ENCODE data around the gene ZBTB25.
"Not testable (repeated sequence)": the region's sequence is repeated elsewhere in the genome, so short reads cannot be mapped to it uniquely, and the experiment has no call there.

ZBTB25 gene, protein sequence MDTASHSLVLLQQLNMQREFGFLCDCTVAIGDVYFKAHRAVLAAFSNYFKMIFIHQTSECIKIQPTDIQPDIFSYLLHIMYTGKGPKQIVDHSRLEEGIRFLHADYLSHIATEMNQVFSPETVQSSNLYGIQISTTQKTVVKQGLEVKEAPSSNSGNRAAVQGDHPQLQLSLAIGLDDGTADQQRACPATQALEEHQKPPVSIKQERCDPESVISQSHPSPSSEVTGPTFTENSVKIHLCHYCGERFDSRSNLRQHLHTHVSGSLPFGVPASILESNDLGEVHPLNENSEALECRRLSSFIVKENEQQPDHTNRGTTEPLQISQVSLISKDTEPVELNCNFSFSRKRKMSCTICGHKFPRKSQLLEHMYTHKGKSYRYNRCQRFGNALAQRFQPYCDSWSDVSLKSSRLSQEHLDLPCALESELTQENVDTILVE

DNA sequence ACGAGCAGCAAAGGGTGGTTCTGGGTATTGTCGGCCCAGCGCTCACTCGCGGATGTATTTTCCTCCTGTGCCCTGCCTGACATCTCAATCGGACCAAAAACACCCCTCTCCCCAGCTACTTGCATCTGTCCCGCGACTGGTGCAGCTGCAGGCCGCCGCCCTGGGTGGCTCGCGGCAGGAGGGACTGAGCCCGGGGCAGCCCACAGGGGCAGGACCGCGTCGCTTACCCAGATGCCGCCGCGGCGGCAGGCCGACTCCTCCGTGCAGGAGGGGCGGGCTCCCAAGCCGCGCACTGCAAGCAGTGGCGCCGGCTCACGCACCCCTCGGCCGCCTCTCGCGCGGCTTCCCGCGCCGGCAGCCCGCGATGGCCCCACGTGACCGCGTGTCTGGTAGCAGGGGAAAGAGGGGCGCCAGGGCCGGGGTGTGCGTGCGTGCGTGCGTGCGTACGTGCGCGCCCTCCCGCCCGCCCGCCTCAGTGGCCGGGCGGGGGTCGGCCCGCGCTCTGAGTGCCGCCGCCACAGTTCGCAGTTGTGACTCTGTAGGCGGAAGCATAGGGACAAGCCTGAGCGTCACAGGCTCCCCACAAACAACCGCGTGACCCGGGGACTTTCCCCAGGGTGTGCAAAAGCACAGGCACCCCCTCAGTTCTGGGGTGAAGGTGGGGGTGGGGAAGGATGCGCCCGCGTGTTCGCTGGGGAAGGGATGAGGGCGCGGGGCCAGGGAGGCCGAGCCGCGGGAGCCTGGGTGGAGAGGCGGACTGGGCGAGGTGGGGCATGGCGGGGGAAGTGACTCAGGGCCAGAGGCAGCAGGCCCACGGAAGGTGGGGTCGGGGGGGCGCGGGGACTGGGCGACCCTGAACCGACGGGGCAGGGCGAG lies at the start of gene ZBTB25:
TSS of gene ZBTB25 (minus strand) at position 405 of the 876 bp plus-strand sequence. CDS start 13,305 bp downstream, outside the sequence.
- DNase-seq (ENCODE audit: low read depth) = peak; percentile 65

DNA sequence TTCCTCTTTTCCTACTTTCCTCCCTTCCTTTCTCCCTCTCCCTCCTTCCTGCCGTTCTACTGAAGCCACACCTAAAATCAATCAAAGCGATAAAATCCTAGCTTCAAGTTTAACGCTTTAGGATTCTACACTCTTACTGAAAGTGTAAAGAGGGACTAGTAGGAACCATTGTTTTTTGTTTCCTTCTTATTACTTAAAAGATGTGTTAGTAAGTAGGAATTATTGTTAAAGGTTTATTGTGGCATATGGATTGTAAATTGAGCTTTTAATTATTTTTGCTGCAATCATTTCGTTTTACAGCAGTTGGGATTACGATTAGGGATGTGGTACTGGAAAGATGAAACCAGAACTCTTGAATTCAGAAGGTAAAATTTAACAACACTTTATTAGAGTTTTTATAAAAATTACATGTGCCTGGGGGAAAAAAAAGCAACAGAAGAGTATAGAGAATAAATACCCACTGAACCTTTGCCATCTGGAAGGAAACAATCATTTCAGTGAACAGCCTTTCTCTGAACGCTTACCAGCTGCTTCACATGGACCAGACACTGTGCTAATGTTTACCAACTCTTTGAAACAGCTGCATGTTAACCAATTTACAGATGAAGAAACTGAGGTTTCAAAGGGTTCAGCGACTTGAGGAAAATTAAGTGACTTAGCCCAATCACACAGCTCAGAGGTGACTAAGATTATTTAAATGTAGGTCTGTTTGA lies 47.1 kb upstream of the ZBTB25 start:
- DNase-seq (ENCODE audit: low read depth) = no peak

DNA sequence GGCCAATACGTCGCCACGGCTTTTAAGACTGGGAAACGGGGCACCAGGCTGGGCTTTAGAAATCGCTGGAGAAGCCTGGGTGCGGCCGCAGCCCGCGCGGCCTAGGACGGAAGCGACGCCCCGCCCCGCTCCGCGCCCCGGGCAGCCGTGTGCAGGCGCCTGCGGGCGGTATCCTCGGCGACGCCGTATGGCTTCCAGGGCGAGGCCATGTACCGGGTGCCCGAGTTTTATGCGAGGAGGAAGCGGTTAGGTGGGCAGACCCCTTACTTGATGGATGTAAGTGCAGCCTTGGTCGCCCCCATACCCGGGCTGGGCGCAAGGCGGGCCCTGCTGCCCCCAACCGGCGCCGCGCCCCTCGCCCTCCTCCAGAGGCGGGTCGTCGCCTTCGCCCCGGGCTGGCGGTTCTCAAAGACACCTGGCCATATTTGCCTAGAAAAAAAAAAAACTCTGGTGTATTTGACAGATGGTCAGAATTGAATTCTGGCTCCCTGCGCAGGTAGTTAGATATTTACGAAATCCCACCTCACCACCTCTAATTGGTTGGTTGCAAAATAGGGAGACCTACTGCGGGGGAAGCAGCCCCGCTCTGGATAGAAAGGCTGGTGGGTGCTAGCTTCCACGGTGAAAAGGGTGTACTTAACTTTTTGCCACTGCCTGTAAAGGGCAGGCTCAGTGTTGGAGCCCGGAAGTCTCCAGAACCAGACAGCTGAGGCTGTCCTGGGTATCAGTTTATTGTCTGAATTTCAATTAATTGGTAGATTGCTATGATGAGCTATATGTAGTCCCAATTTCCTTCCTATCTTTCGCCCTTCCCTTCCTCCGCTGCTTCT lies 46.4 kb upstream of the ZBTB25 start, which contains the start of gene PPP1R36:
TSS of gene PPP1R36 (plus strand) at position 171 of the 830 bp plus-strand sequence. CDS start at position 208, 37 bp downstream.
- DNase-seq (ENCODE audit: low read depth) = no peak

DNA sequence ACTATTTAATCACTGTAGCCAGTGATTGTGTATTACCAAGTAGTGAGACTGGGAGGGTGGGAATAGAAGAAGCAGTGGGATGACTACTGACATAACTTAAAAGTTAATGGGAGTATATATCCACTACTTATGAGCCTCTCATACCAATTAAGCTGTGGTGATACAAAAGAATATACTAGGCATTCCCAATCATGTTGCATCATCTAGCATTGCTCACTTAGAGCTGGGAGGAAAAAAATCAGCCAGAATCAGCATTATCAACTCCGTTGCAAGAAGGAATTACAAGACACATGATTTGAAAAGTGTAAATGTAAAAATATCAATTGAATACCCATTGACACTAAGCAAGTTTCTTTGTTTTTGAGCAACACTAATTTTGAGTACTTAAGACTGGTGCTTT lies 45.4 kb upstream of the ZBTB25 start:
- no peak for DNase-seq (ENCODE audit: low read depth)

DNA sequence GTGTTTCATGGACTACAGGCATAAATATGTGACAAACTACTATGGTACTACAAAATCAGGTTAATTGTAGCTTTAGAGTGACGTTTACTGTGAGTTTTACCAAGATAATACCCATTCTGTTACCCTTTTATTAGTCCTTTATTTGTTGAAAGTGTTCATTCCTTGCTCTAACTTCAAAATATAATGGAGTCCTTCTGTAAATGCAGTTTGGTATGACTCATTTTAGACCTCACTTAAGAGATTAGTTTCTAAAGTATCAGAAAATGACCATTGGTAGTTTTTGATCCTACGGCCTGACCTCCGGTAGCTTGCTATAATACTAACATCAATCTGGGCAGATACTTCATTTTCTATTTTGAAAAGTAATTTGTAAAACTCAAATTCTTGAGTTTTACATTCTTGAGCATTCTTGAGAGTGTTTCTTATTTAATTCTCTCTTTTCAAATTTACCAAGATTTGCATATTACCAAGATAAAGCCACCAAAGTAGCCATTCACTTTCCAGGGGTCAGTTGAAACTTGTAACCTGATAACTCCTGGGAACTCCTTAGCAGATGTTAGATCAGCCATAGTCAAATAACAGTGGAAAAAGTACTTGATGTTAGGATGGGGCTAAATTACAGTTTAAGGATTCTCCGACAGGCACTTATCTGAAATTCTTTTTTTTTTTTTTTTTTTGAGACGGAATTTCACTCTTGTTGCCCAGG lies 41.1 kb upstream of the ZBTB25 start:
- no peak for DNase-seq (ENCODE audit: low read depth)

DNA sequence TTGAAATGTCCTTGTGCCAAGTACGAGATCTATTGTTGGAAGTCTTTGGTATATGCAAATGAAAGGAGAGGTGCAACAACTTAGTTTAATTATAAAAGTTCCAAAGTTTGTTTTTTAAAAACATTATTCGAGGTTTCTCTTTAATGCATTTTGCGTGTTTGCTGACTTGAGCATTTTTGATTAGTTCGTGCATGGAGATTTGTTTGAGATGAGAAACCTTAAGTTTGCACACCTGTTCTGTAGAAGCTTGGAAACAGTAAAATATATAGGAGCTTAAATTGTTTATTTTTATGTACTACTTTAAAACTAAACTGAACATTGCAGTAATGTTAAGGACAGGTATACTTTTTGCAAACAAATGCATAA lies 39.2 kb upstream of the ZBTB25 start:
- DNase-seq (ENCODE audit: low read depth) = no peak

DNA sequence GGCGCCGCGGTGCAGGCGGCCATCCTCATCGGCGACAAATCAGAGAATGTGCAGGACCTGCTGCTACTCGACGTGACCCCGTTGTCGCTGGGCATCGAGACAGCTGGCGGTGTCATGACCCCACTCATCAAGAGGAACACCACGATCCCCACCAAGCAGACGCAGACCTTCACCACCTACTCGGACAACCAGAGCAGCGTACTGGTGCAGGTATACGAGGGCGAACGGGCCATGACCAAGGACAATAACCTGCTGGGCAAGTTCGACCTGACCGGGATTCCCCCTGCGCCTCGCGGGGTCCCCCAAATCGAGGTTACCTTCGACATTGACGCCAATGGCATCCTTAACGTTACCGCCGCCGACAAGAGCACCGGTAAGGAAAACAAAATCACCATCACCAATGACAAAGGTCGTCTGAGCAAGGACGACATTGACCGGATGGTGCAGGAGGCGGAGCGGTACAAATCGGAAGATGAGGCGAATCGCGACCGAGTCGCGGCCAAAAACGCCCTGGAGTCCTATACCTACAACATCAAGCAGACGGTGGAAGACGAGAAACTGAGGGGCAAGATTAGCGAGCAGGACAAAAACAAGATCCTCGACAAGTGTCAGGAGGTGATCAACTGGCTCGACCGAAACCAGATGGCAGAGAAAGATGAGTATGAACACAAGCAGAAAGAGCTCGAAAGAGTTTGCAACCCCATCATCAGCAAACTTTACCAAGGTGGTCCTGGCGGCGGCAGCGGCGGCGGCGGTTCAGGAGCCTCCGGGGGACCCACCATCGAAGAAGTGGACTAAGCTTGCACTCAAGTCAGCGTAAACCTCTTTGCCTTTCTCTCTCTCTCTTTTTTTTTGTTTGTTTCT lies 38.6 kb upstream of the ZBTB25 start:
- no peak for DNase-seq (ENCODE audit: low read depth)

DNA sequence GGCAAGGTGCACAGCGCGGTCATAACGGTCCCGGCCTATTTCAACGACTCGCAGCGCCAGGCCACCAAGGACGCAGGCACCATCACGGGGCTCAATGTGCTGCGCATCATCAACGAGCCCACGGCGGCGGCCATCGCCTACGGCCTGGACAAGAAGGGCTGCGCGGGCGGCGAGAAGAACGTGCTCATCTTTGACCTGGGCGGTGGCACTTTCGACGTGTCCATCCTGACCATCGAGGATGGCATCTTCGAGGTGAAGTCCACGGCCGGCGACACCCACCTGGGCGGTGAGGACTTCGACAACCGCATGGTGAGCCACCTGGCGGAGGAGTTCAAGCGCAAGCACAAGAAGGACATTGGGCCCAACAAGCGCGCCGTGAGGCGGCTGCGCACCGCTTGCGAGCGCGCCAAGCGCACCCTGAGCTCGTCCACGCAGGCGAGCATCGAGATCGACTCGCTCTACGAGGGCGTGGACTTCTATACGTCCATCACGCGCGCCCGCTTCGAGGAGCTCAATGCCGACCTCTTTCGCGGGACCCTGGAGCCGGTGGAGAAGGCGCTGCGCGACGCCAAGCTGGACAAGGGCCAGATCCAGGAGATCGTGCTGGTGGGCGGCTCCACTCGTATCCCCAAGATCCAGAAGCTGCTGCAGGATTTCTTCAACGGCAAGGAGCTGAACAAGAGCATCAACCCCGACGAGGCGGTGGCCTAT lies 37.8 kb upstream of the ZBTB25 start:
- no peak for DNase-seq (ENCODE audit: low read depth)

DNA sequence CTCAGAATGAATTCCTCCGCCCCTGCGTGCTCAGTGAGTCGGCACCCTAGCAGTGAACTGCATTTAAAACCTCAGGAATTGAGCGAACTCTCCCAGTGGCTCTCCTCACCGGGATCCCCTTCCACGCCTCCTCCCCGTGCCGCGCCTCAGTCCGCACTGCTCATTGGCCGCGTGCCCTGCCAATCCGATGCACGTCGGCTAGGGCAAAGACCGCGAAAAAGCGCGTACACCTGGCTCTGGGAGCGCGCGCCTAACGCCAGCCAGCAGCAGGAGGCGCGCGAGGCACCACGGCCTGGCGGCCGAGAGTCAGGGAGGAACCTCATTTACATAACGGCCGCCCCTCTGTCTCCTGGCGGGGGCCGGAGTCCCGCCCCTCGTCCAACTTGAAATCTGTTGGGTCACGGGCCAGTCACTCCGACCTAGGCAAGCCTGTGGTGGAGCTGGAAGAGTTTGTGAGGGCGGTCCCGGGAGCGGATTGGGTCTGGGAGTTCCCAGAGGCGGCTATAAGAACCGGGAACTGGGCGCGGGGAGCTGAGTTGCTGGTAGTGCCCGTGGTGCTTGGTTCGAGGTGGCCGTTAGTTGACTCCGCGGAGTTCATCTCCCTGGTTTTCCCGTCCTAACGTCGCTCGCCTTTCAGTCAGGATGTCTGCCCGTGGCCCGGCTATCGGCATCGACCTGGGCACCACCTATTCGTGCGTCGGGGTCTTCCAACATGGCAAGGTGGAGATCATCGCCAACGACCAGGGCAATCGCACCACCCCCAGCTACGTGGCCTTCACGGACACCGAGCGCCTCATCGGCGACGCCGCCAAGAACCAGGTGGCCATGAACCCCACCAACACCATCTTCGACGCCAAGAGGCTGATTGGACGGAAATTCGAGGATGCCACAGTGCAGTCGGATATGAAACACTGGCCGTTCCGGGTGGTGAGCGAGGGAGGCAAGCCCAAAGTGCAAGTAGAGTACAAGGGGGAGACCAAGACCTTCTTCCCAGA lies 36.9 kb upstream of the ZBTB25 start, which contains the start of gene HSPA2:
TSS of gene HSPA2 (plus strand) at position 534 of the 995 bp plus-strand sequence. CDS start at position 643, 109 bp downstream.
- DNase-seq (ENCODE audit: low read depth) = peak; percentile 94

DNA sequence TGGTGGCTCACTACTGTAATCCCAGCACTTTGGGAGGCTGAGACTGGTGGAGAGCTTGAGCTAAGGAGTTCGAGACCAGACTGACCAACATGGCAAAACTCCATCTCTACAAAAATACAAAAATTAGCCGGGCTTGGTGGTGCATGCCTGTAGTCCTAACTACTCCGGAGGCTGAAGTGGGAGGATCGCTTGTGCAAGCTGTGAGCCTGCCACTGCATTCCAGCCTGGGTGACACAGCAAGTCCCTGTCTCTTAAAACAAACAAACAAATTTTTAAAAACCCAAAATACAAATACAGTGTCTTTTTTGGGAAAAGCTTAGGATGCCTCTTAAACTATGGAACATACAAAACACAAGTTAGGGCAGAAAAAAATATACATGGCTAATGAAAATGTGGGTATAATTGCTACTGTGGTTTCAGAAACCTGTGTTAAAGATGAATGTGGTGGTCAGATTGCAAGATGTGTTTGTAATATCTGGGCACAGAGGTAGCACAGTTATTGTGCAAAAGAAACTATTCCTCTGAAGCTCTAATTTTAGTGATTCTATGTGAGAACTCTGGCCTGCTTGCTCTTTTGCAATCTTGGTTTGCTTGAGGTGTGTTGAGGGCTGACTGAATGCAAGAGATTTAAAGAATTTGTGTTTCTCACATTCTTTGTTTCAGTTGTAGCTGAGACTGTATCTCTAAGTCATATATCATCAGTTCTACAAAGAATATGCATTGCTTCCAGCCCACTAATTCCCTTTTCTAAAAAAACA lies 33.0 kb upstream of the ZBTB25 start:
- DNase-seq (ENCODE audit: low read depth) = no peak

DNA sequence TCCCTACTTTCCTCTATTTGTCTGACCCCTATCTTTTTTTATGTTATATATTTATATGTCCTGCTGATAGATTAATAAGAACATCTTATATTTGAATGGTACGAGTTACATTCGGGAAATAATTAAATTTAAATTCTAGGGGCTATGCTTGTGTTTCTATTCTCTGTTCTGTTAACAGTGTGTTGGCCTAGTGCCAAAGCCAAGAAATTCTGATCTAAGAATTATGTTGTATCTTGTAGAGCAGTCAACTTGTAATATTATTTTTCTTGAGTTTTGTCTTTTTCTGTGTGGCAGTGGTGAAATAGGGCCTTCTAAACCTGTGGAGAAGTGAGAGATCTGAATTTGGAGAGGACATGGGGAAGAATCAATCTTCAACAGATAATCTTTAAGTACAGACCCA lies 27.9 kb upstream of the ZBTB25 start:
- no peak for DNase-seq (ENCODE audit: low read depth)

DNA sequence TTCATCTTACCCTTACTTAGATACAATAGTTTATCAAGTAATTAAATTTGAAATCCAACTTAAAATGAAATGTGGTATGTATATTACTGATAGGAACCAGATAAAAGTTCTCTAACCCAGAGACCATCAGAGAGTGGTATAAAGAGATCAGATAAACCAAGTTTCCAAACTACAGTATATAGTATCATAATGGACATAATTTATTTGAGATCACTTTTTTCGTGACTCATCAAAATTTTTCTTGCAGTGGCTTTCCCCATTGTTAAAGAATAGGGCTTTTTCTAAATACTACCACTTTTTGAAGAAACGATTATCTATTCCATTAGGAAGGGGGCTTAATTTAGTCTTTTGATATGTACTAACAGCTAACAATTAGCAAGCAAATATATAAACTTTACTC lies 21.7 kb upstream of the ZBTB25 start:
- DNase-seq (ENCODE audit: low read depth) = no peak

DNA sequence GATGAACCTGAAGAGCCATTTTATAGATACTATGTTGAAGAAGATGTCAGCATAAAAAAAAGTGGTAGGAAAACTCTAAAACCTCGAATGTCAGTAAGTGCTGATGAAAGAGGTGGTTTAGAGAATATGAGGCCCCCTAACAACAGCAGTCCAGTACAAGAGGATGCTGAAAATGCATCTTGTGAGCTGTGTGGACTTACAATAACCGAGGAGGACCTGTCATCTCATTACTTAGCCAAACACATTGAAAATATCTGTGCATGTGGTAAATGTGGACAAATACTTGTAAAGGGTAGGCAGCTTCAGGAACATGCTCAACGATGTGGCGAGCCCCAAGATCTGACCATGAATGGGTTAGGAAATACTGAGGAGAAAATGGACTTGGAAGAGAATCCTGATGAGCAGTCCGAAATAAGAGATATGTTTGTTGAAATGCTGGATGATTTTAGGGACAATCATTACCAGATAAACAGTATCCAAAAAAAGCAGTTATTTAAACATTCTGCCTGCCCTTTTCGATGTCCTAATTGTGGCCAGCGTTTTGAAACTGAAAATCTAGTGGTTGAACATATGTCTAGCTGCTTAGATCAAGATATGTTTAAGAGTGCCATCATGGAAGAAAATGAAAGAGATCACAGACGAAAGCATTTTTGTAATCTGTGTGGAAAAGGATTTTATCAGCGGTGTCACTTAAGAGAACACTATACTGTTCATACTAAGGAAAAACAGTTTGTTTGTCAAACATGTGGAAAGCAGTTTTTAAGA lies 19.1 kb upstream of the ZBTB25 start:
- DNase-seq (ENCODE audit: low read depth) = no peak

DNA sequence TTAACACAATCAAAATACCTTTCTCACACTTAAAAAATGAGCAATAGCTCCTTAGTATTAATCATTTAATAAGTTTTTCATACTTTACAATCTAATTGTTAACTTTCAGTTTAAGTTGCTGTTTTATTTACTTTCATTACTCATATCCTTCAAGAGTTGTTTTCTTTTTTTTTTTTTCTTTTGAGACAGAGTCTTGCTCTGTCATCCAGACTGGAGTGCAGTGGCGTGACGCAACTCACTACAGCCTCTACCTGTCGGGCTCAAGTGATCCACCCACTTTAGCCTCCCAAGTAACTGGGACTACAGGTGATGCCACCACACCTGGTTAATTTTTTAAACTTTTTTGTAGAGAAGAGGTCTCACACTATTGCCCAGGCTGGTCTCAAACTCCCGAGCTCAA lies 17.1 kb upstream of the ZBTB25 start:
- DNase-seq (ENCODE audit: low read depth) = no peak

DNA sequence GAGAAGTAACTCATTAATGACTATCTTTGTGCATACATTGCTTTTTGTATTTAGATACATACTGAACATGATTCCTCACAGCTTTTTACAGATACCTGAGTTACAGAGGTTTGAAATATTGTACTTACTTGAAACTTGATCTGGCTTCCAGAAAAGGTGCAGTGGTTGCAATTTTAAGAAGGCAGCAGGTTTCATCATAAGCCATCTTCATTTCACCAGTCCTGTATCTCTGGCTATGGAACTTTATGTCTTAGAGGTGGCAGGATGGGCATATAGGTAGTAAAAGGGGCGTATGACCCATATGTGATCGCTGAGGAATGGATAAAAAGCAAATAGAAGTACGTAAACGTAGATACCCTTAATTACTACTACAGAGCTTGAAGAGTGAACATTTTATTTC lies 14.6 kb upstream of the ZBTB25 start:
- DNase-seq (ENCODE audit: low read depth) = no peak

DNA sequence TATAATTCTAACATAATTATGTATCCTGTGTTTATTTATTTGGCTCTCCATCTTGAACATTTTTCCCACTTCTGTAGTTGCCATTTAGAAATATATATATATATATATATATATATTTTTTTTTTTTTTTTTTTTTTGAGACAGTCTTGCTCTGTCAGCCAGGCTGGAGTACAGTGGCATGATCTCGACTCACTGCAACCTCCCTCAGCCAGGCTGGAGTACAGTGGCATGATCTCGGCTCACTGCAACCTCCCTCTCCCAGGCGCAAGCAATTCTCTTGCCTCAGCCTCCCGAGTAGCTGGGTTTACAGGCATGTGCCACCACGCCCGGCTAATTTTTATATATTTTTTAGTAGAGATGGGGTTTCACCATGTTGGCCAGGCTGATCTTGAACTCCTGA lies 14.0 kb upstream of the ZBTB25 start:
- DNase-seq (ENCODE audit: low read depth) = not testable (repeated sequence)

Data from non-pigmented ciliary epithelial cell (primary cell).